HG03064 (cell line): ENCODE data around the gene RAD51B.

Experiments
- ATAC-seq: cut with Tn5 transposase; IDR thresholded peaks from one replicate; pipeline ENCODE4 v1.9.1; 2021; ENCODE audit warnings: low read depth; ENCODE audit not compliant: unreplicated experiment

The RAD51B gene

GRCh38 chr14:68506645-68507419, 687.3 kb downstream of the RAD51B start:
- no peak for ATAC-seq

- ATAC-seq, result no peak
Observed at GRCh38 chr14:68507544-68508081, 688.0 kb downstream of the RAD51B start.

- no peak for ATAC-seq
Observed at GRCh38 chr14:68508581-68508980, 689.0 kb downstream of the RAD51B start.

- ATAC-seq, result no peak
Observed at GRCh38 chr14:68509188-68509983, 689.8 kb downstream of the RAD51B start.

- no peak for ATAC-seq
Observed at GRCh38 chr14:68510201-68511128, 690.9 kb downstream of the RAD51B start.

- ATAC-seq, result no peak
Observed at GRCh38 chr14:68511129-68512047, 691.8 kb downstream of the RAD51B start.

- ATAC-seq, result no peak
Observed at GRCh38 chr14:68512088-68512487, 692.5 kb downstream of the RAD51B start.

- ATAC-seq, result no peak
Observed at GRCh38 chr14:68513137-68513536, 693.6 kb downstream of the RAD51B start.

- peak; percentile 57 for ATAC-seq
Observed at GRCh38 chr14:68513838-68514607, 694.4 kb downstream of the RAD51B start.

GRCh38 chr14:68514608-68515194, 695.1 kb downstream of the RAD51B start:
- no peak for ATAC-seq

GRCh38 chr14:68516342-68516741, 696.8 kb downstream of the RAD51B start:
- no peak for ATAC-seq

- no peak for ATAC-seq
Observed at GRCh38 chr14:68518166-68518565, 698.6 kb downstream of the RAD51B start.

GRCh38 chr14:68518761-68519670, 699.4 kb downstream of the RAD51B start:
- no peak for ATAC-seq

- ATAC-seq, result no peak
Observed at GRCh38 chr14:68519671-68520187, 700.1 kb downstream of the RAD51B start.

GRCh38 chr14:68520637-68521556, 701.3 kb downstream of the RAD51B start:
- ATAC-seq, result no peak

GRCh38 chr14:68521557-68521901, 702.0 kb downstream of the RAD51B start:
- no peak for ATAC-seq
